HepG2 (cell line): Measurements from ENCODE around the gene ENTPD6. TPM values are rescaled to one million over a fixed set of nuclear protein-coding genes. Genes with fewer than 3 reads are reported as not detected.

Experiments
- ADNP ChIP-seq: sonication (generic); formaldehyde crosslinking; IDR thresholded peaks from 2 replicates; pipeline ENCODE4 v1.4.0; 2020; ENCODE audit warnings: missing genetic modification reagents
- BRF2 ChIP-seq: sonication (generic); formaldehyde crosslinking; IDR thresholded peaks from 2 replicates; pipeline ENCODE4 v1.8.1; 2022; ENCODE audit warnings: mild to moderate bottlenecking, missing genetic modification reagents
- DDIT3 ChIP-seq: sonication (generic); formaldehyde crosslinking; IDR thresholded peaks from 2 replicates; pipeline ENCODE4 v1.4.0; 2020; ENCODE audit warnings: mild to moderate bottlenecking, missing genetic modification reagents
- FLYWCH1 ChIP-seq: sonication (generic); formaldehyde crosslinking; IDR thresholded peaks from 2 replicates; pipeline ENCODE4 v1.8.1; 2023; ENCODE audit warnings: mild to moderate bottlenecking, missing genetic modification reagents
- FOXJ3 ChIP-seq: sonication (generic); formaldehyde crosslinking; IDR thresholded peaks from 2 replicates; pipeline ENCODE4 v1.4.0; 2020; ENCODE audit warnings: missing genetic modification reagents, mild to moderate bottlenecking, borderline replicate concordance
- MAX ChIP-seq: IDR thresholded peaks from 2 replicates; pipeline ENCODE4 v1.6.1; 2012; ENCODE audit warnings: inconsistent platforms
- MLLT10 ChIP-seq: sonication (generic); formaldehyde crosslinking; IDR thresholded peaks from 2 replicates; pipeline ENCODE4 v1.4.0; 2020; ENCODE audit warnings: missing genetic modification reagents
- MLX ChIP-seq: IDR thresholded peaks from 2 replicates; pipeline ENCODE4 v1.6.1; 2016
- PBX3 ChIP-seq: sonication (generic); formaldehyde crosslinking; IDR thresholded peaks from 2 replicates; pipeline ENCODE4 v1.8.1; 2023; ENCODE audit warnings: missing genetic modification reagents, inconsistent platforms, borderline replicate concordance
- SMC3 ChIP-seq: IDR thresholded peaks from 2 replicates; pipeline ENCODE4 v1.6.1; 2011; ENCODE audit warnings: low read length, improper control_type of control experiment
- SOX6 ChIP-seq, 2 experiments: fragments of 450-650 bp in 1 of 2; sonication (generic) in 1 of 2; formaldehyde crosslinking in 1 of 2; IDR thresholded peaks; 2 replicates each; pipeline versions ENCODE4 v1.4.0 to v1.6.1; 2017 to 2020; ENCODE audit warnings: antibody characterized with exemption in 1 of 2, mild to moderate bottlenecking in 1 of 2, missing genetic modification reagents in 1 of 2
- SP5 ChIP-seq: IDR thresholded peaks from 2 replicates; pipeline ENCODE4 v1.6.1; 2016; ENCODE audit warnings: low read depth, borderline replicate concordance
- STAT5B ChIP-seq: sonication (generic); formaldehyde crosslinking; IDR thresholded peaks from 2 replicates; pipeline ENCODE4 v1.4.0; 2020; ENCODE audit warnings: missing genetic modification reagents
- TCF12 ChIP-seq, 2 experiments: fragments of 450-650 bp in 1 of 2; sonication (generic) in 1 of 2; formaldehyde crosslinking in 1 of 2; IDR thresholded peaks; 2 replicates each; pipeline versions ENCODE4 v1.6.1 to v1.8.0; 2017 to 2022; ENCODE audit warnings: antibody characterized with exemption in 1 of 2, mild to moderate bottlenecking in 1 of 2, missing genetic modification reagents in 1 of 2, moderate library complexity in 1 of 2
- U2AF1 ChIP-seq: fragments of 200-400 bp; formaldehyde crosslinking; optimal IDR thresholded peaks from 2 replicates; pipeline ENCODE3; 2017; ENCODE audit warnings: mild to moderate bottlenecking, low read depth, low read length
- ZFAT ChIP-seq: sonication (generic); formaldehyde crosslinking; conservative IDR thresholded peaks from 2 replicates; pipeline ENCODE4 v1.8.1; 2023; ENCODE audit warnings: missing genetic modification reagents, inconsistent platforms
- ZNF629 ChIP-seq: sonication (generic); formaldehyde crosslinking; conservative IDR thresholded peaks from 2 replicates; pipeline ENCODE4 v1.5.0; 2020; ENCODE audit warnings: missing genetic modification reagents
- ZNF703 ChIP-seq: sonication (generic); formaldehyde crosslinking; IDR thresholded peaks from 2 replicates; pipeline ENCODE4 v1.5.1; 2020; ENCODE audit warnings: missing genetic modification reagents, mild to moderate bottlenecking, moderate library complexity, borderline replicate concordance
- ZNF777 ChIP-seq: sonication (generic); formaldehyde crosslinking; IDR thresholded peaks from 2 replicates; pipeline ENCODE4 v1.4.0; 2020; ENCODE audit warnings: missing genetic modification reagents
- polyA plus RNA-seq, 8 experiments: library from polyadenylated mRNA; depleted of rRNA in 3 of 8; stranded (reverse) in 7 of 8; unstranded in 1 of 8; fragments of >200 nt; fragmentation: Illumina TruSeq in 4 of 8; extraction: Trizol in 4 of 8; gene quantifications; 2 replicates each; pipeline versions ENCODE4 v1.2.1 to v1.2.3, GENCODE V29; 2011 to 2016; ENCODE audit warnings: low read depth in 4 of 8, missing spikeins in 1 of 8, mixed read lengths in 1 of 8; ENCODE audit not compliant: insufficient read depth in 1 of 8
- total RNA-seq, 5 experiments: library from RNA; depleted of rRNA; stranded (reverse); fragments of >200 nt; fragmentation: Illumina TruSeq; extraction: Trizol; gene quantifications; 2 replicates each; pipeline ENCODE4 v1.2.3, GENCODE V29; 2016; ENCODE audit warnings: low read depth in 1 of 5
- TF ChIP-seq, protein P1 (sequence below): sonication (generic); formaldehyde crosslinking; IDR thresholded peaks from 2 replicates; pipeline ENCODE4 v1.4.0; 2020; ENCODE audit warnings: missing genetic modification reagents
- TF ChIP-seq, protein P2 (sequence below): sonication (generic); formaldehyde crosslinking; IDR thresholded peaks from 2 replicates; pipeline ENCODE4 v1.5.0; 2020; ENCODE audit warnings: mild to moderate bottlenecking, low read depth, missing genetic modification reagents, borderline replicate concordance
- TF ChIP-seq, protein P3 (sequence below): sonication (generic); formaldehyde crosslinking; IDR thresholded peaks from 2 replicates; pipeline ENCODE4 v1.5.0; 2020; ENCODE audit warnings: missing genetic modification reagents, mild to moderate bottlenecking, borderline replicate concordance

ENTPD6 gene
- total and polyA plus RNA-seq, 2 of the 13 experiments (the other 11 are each of a cell fraction or from before 2014, with no cell fraction given): 164 to 172 TPM

GRCh38 chr20:25247956-25248785 is 52.7 kb downstream of the ENTPD6 start, which contains the start of gene PYGB (continued):
- TF ChIP-seq, protein P1, sequence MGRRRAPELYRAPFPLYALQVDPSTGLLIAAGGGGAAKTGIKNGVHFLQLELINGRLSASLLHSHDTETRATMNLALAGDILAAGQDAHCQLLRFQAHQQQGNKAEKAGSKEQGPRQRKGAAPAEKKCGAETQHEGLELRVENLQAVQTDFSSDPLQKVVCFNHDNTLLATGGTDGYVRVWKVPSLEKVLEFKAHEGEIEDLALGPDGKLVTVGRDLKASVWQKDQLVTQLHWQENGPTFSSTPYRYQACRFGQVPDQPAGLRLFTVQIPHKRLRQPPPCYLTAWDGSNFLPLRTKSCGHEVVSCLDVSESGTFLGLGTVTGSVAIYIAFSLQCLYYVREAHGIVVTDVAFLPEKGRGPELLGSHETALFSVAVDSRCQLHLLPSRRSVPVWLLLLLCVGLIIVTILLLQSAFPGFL (CRISPR knock-in tag): peak; percentile 95; the same call in 1 of the 2 replicates
- TF ChIP-seq U2AF1 (no peak), STAT5B (CRISPR knock-in tag) (peak; percentile 90), ZNF777 (CRISPR knock-in tag) (peak; percentile 82; the same call in 1 of the 2 replicates), DDIT3 (CRISPR knock-in tag) (no peak), ZFAT (CRISPR knock-in tag) (no peak), SP5 (peak; percentile 83), PBX3 (CRISPR knock-in tag) (no peak; the same call in 1 of the 2 replicates), ZNF703 (peak; percentile 74; the same call in 1 of the 2 replicates), SOX6 (IDR thresholded peaks at IDR 0.05) (no peak), SOX6 (CRISPR knock-in tag; IDR thresholded peaks at IDR 0.05) (peak; percentile 44; the same call in 1 of the 2 replicates), TCF12 (IDR thresholded peaks at IDR 0.05) (no peak), TCF12 (CRISPR knock-in tag; IDR thresholded peaks at IDR 0.05) (no peak; the same call in 1 of the 2 replicates), MLX (CRISPR knock-in tag) (no peak), FOXJ3 (CRISPR knock-in tag) (no peak), MAX (peak; percentile 93), MLLT10 (CRISPR knock-in tag) (no peak), ZNF629 (CRISPR knock-in tag) (peak; percentile 67), SMC3 (no peak), ADNP (CRISPR knock-in tag) (0 out of 2 replicates have a peak, but pooled peaks have one; percentile 25), BRF2 (peak; percentile 74; the same call in 1 of the 2 replicates), FLYWCH1 (CRISPR knock-in tag) (no peak)
- TF ChIP-seq, protein P2, sequence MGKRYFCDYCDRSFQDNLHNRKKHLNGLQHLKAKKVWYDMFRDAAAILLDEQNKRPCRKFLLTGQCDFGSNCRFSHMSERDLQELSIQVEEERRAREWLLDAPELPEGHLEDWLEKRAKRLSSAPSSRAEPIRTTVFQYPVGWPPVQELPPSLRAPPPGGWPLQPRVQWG (CRISPR knock-in tag): no peak
- TF ChIP-seq, protein P3, sequence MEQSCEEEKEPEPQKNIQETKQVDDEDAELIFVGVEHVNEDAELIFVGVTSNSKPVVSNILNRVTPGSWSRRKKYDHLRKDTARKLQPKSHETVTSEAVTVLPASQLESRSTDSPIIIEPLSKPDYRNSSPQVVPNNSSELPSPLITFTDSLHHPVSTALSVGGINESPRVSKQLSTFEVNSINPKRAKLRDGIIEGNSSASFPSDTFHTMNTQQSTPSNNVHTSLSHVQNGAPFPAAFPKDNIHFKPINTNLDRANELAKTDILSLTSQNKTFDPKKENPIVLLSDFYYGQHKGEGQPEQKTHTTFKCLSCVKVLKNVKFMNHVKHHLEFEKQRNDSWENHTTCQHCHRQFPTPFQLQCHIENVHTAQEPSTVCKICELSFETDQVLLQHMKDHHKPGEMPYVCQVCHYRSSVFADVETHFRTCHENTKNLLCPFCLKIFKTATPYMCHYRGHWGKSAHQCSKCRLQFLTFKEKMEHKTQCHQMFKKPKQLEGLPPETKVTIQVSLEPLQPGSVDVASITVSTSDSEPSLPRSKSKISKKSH (CRISPR knock-in tag): peak; percentile 88
